BJ (cell line): ENCODE results near the gene LSM14B. TPM values are rescaled to one million over a fixed set of nuclear protein-coding genes. Genes with fewer than 3 reads are reported as not detected.

ENCODE experiments used
- CTCF ChIA-PET: fragments of 350-600 bp; formaldehyde crosslinking; extraction: SDS; loops from one replicate; lab custom pipeline; 2021; ENCODE audit warnings: antibody characterized with exemption, inconsistent platforms; lab: Yijun Ruan, JAX
- POLR2A ChIA-PET: fragments of 300-600 bp; sonication (Branson Sonifier 250); formaldehyde crosslinking; extraction: SDS; loops from one replicate; lab custom pipeline; 2021; ENCODE audit warnings: antibody characterized with exemption; lab: Charles Lee
- DNase-seq: peaks from one replicate; pipeline ENCODE4 v3.0.0-alpha.2; 2011; ENCODE audit warnings: low read depth
- H3K27me3 ChIP-seq: 2 replicates; pipeline ENCODE4 v1.6.0; 2011; ENCODE audit warnings: low read length; ENCODE audit not compliant: control insufficient read depth, insufficient read depth
- H3K36me3 ChIP-seq: 2 replicates; pipeline ENCODE4 v1.5.1; 2011; ENCODE audit warnings: low read length; ENCODE audit not compliant: control insufficient read depth, insufficient read depth
- H3K4me3 ChIP-seq: 2 replicates; pipeline ENCODE4 v1.5.1; 2011; ENCODE audit warnings: low read depth, mild to moderate bottlenecking, control low read depth, low read length
- polyA plus RNA-seq: library from polyadenylated mRNA; depleted of rRNA; stranded (reverse); fragments of >200 nt; gene quantifications from 2 replicates; pipeline ENCODE4 v1.2.3, GENCODE V29; 2011
- TF ChIP-seq, protein P1 (sequence below): IDR thresholded peaks from 2 replicates; pipeline ENCODE4 v1.5.1; 2011; ENCODE audit warnings: low read depth, mild to moderate bottlenecking, control low read depth, inconsistent platforms, low read length, moderate library complexity; ENCODE audit not compliant: insufficient read depth

The LSM14B gene
- polyA plus RNA-seq, 1 experiment: 48.2 TPM

DNA sequence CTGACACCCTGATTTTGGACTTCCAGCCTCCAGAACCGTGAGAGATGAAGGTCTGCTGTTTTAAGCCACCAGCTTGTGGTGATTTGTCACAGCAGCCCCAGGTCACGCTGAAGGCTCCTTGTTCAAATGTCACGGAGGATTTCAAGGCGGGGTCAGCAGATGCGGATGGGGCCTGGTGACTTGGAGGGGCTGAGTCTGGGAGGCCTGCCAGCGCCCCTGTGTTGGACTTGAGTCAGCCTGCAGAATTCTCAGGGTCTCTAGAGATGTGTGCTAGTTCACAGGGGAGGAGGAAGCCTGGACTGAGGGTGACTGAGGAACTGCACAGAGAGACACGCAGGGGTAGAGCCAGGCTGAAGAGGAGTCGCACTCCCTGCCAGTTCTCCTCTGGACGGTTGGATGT is 37.1 kb upstream of the LSM14B start:
- POLR2A ChIA-PET: no interaction called here
- no peak overlapping the region for H3K4me3 ChIP-seq
- CTCF ChIA-PET: no interaction called here
- no peaks in the 10 kb centered on the region for H3K36me3 ChIP-seq
- H3K27me3 ChIP-seq: no peaks in the 10 kb centered on the region
- TF ChIP-seq, protein P1, sequence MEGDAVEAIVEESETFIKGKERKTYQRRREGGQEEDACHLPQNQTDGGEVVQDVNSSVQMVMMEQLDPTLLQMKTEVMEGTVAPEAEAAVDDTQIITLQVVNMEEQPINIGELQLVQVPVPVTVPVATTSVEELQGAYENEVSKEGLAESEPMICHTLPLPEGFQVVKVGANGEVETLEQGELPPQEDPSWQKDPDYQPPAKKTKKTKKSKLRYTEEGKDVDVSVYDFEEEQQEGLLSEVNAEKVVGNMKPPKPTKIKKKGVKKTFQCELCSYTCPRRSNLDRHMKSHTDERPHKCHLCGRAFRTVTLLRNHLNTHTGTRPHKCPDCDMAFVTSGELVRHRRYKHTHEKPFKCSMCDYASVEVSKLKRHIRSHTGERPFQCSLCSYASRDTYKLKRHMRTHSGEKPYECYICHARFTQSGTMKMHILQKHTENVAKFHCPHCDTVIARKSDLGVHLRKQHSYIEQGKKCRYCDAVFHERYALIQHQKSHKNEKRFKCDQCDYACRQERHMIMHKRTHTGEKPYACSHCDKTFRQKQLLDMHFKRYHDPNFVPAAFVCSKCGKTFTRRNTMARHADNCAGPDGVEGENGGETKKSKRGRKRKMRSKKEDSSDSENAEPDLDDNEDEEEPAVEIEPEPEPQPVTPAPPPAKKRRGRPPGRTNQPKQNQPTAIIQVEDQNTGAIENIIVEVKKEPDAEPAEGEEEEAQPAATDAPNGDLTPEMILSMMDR: no peak
- DNase-seq: no peak

DNA sequence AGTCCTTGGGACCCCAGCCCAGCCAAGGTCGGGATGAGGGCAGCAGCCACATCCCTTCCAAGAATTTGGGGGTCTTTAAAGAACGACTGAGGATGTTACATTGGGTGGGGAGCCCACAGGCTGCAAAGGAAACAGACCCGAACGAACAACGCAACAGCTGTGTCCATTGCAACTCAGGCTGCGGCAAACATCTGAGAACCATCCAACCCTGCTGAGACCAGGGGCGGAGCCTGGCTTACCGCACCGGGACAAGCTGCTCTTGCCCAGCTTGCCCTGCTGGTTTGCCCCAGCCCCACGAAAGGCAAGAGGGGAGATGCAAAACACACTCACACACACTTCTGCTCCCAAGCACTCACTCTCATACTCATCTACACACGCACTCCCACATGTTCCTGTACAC is 35.0 kb upstream of the LSM14B start:
- TF ChIP-seq, protein P1: no peak
- ChIA-PET POLR2A (no interaction called here), CTCF (no interaction called here)
- Histone ChIP-seq H3K27me3 (no peaks in the 10 kb centered on the region), H3K36me3 (no peaks in the 10 kb centered on the region), H3K4me3 (no peak overlapping the region)
- DNase-seq: no peak

- no peaks in the 10 kb centered on the region for H3K36me3 ChIP-seq
- H3K4me3 ChIP-seq: no peak overlapping the region
- no peak for DNase-seq
- H3K27me3 ChIP-seq: no peaks in the 10 kb centered on the region
- CTCF ChIA-PET: no interaction called here
- POLR2A ChIA-PET: no interaction called here
- TF ChIP-seq, protein P1: no peak
Measured at GRCh38 chr20:62087632-62088031, 34.6 kb upstream of the LSM14B start.

- Histone ChIP-seq H3K4me3 (no peak overlapping the region), H3K36me3 (no peaks in the 10 kb centered on the region), H3K27me3 (no peaks in the 10 kb centered on the region)
- ChIA-PET CTCF (interaction anchor here (0.9 to 1.1 kb wide), 2 partner anchors 19 to 49 kb away, joined by 3 to 5 read pairs; no protein-coding TSS in a partner anchor), POLR2A (no interaction called here)
- TF ChIP-seq, protein P1: no peak
- DNase-seq: peak; percentile 41
Measured at GRCh38 chr20:62088258-62089127, 33.8 kb upstream of the LSM14B start.

- ChIA-PET CTCF (interaction anchor here (1.1 to 1.4 kb wide), 2 partner anchors 23 to 48 kb away, joined by 4 to 5 read pairs; no protein-coding TSS in a partner anchor), POLR2A (no interaction called here)
- Histone ChIP-seq H3K36me3 (no peaks in the 10 kb centered on the region), H3K4me3 (no peak overlapping the region), H3K27me3 (no peaks in the 10 kb centered on the region)
- TF ChIP-seq, protein P1: no peak
- no peak for DNase-seq
Measured at GRCh38 chr20:62089393-62089792, 32.9 kb upstream of the LSM14B start.
